ENCODE data around the gene SIGLEC11. TPM values are rescaled to one million over a fixed set of nuclear protein-coding genes. Genes with fewer than 3 reads are reported as not detected.
A peak's percentile ranks its signal among the peaks of the same experiment; 100 is the strongest.

The SIGLEC11 gene
- total RNA-seq, 1 experiment from 2014 or later, result not detected

GRCh38 chr19:49924004-49924880 is 36.7 kb downstream of the SIGLEC11 start:
- CTCF ChIA-PET, result no interaction called here
- no peaks in the 10 kb centered on the region for H3K27me3 ChIP-seq (replicated peaks; ENCODE audit: insufficient read depth, low read depth, low read length, poor library complexity)
- H3K27ac ChIP-seq (ENCODE audit: low read depth, low read length, poor library complexity, severe bottlenecking), result peak overlapping the region; percentile 94
- H3K4me1 ChIP-seq (ENCODE audit: insufficient read depth, low read length, poor library complexity, severe bottlenecking), result peaks cover 37% of the 10 kb centered on the region
- DNase-seq (ENCODE audit: low spot score), result peak; percentile 68
- no peaks in the 10 kb centered on the region for H3K9me3 ChIP-seq (ENCODE audit: low read depth, low read length, poor library complexity, severe bottlenecking)
- intact Hi-C loops (cut with micrococcal nuclease; ENCODE audit: unreplicated experiment), result loop anchor here (10.0 kb wide), 1 partner anchor 159 kb away; the partner anchor contains the start of genes AP2A1 and TSKS
- peak overlapping the region; percentile 25 for H3K4me3 ChIP-seq (ENCODE audit: low read depth, low read length, poor library complexity, severe bottlenecking)
- no TSS peak for BruUV-seq (replicated peaks)
- H3K36me3 ChIP-seq (ENCODE audit: insufficient read depth, low read length, poor library complexity, severe bottlenecking), result peaks cover 41% of the 10 kb centered on the region
- POLR2A ChIA-PET (ENCODE audit: low non-redundant PET), result interaction anchor here (0.7 kb wide), 1 partner anchor 11 kb away, joined by 3 read pairs; no protein-coding TSS in a partner anchor
- no peak for TF ChIP-seq EZH2 (IDR thresholded peaks at IDR 0.05; ENCODE audit: borderline replicate concordance, low read depth, low read length, poor library complexity, severe bottlenecking)
- no peak for TF ChIP-seq CTCF (conservative IDR thresholded peaks at IDR 0.05; ENCODE audit: low read depth, low read length)

- Histone ChIP-seq H3K4me1 (ENCODE audit: insufficient read depth, low read length, poor library complexity, severe bottlenecking) (peaks cover 35% of the 10 kb centered on the region), H3K27me3 (replicated peaks; ENCODE audit: insufficient read depth, low read depth, low read length, poor library complexity) (no peaks in the 10 kb centered on the region), H3K27ac (ENCODE audit: low read depth, low read length, poor library complexity, severe bottlenecking) (peak overlapping the region; percentile 94), H3K4me3 (ENCODE audit: low read depth, low read length, poor library complexity, severe bottlenecking) (peak overlapping the region; percentile 25), H3K9me3 (ENCODE audit: low read depth, low read length, poor library complexity, severe bottlenecking) (no peaks in the 10 kb centered on the region), H3K36me3 (ENCODE audit: insufficient read depth, low read length, poor library complexity, severe bottlenecking) (peaks cover 42% of the 10 kb centered on the region)
- ChIA-PET POLR2A (ENCODE audit: low non-redundant PET) (no interaction called here), CTCF (no interaction called here)
- no TSS peak for BruUV-seq (replicated peaks)
- intact Hi-C loops (cut with micrococcal nuclease; ENCODE audit: unreplicated experiment), result loop anchor here (10.0 kb wide), 1 partner anchor 159 kb away; the partner anchor contains the start of genes AP2A1 and TSKS
- DNase-seq (ENCODE audit: low spot score), result no peak
- TF ChIP-seq EZH2 (IDR thresholded peaks at IDR 0.05; ENCODE audit: borderline replicate concordance, low read depth, low read length, poor library complexity, severe bottlenecking) (no peak), CTCF (conservative IDR thresholded peaks at IDR 0.05; ENCODE audit: low read depth, low read length) (no peak)
These were observed 37.6 kb downstream of the SIGLEC11 start for GRCh38 chr19:49923055-49924003.
